Stimulated activated CD8-positive, alpha-beta memory T cell treated with anti-CD3 and anti-CD28 coated beads, Interleukin-15, amount 100 ng/mL, for 48 hours (primary cell): ENCODE data around the gene DDIT4.
A peak's percentile ranks its signal among the peaks of the same experiment; 100 is the strongest.
"Not testable (repeated sequence)": the region's sequence is repeated elsewhere in the genome, so short reads cannot be mapped to it uniquely, and the experiment has no call there.

Source experiments
- DNase-seq, 2 donors: peaks; one replicate each; pipeline ENCODE4 v3.0.0-alpha.2; 2020; ENCODE audit warnings: low read depth in 2 of 2

DDIT4 gene

DNA sequence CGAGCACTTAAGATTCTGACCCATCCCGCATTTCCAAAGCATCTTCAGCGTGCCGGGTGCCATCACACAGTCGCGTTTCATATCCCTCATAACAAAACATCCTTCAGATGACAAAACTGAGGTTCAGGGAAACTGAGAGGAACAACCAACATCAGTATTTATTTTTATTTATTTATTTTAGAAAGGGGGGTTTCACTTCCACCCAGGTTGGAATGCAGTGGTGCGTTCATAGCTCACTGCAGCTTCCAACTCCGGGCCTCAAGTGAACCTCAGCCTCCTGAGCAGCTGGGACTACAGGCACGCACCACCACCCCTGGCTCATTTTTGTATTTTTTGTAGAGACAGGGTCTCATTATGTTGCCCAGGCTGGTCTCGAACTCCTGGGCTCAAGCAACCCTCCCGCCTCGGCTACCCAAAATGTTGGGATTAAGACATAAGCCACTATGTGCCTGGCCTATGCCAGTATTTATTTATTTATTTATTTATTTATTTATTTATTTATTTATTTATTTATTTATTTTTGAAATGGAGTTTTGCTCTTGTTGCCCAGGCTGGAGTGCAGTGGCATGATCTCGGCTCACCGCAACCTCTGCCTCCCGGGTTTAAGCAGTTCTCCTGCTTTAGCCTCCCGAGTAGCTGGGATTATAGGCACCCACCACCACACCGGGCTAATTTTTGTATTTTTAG, 24.4 kb upstream of the DDIT4 start:
- DNase-seq, result not testable (repeated sequence)

DNA sequence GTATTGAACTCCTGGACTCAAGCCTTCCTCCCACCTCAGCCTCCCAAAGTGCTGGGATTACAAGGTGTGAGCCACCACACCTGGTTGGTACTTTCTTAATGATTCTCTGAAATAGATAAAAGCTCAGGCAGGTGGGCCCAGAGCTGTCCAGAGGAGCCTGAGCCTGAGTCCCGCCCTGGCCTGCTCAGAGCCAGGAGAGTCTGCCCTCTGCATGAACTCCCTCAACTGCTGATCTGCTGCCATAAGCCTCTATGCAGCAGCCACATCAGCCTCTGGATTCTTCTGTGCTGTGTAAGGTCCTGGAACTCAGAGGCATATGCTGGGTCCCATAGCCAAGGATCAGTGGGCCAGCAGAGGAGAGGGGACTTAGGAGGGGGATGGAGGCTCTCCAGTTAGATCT, 23.1 kb upstream of the DDIT4 start:
- DNase-seq, result no peak

DNA sequence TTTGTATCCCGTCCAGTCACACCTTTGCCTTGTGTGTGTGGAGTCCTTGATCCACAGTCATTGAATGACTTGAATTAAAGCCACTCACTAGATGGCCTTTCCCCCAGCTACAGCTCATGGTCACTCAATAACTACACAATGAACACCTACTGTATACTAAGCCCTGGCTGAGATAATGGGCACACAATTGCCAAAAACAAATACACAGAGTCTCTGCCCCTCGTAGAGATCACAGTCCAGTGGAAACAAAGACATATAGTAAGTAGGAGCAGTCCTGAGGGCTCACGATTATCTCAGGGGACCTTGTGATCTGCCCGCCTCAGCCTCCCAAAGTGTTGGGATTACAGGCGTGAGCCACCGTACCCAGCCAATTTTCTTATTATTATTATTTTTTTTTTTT, 22.1 kb upstream of the DDIT4 start:
- DNase-seq, result no peak

DNA sequence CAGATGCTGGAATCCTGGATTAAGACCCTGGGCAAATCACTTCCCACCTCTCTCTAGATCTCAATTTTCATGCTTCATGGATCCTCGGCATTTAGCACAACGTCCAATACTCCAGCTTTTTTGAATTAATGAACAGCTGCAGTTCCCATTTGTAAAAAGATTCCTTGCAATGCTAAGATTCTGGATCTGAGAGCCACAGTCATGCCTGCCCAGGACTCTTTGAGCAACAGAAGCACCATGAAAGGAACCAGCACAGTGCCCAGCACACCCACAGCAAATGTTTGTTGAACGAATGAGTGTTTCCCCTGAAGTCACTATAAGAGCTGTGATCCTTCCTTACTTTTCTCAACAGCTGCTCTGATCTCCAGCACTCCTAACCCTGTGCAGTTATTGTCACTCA, 20.8 kb upstream of the DDIT4 start:
- no peak for DNase-seq

DNA sequence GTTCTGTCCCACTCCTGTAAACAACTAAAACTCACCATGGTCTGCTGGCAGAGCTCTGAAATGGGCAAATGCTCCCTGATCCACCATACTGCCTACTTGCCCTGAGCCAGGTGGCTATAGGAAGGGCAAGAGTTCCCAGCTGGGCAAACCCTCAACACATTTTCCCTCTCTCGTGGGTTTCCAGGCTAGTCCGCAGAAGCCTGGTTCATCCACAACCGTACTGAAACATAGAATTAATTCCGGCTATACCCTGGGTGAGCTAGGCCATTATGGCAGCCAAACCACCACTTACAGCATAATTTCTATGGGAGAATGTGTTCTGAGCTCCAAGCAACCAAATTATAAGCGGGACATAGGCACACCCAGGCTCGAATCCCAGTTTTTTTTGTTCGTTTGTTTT, 20.1 kb upstream of the DDIT4 start:
- DNase-seq, result no peak

DNA sequence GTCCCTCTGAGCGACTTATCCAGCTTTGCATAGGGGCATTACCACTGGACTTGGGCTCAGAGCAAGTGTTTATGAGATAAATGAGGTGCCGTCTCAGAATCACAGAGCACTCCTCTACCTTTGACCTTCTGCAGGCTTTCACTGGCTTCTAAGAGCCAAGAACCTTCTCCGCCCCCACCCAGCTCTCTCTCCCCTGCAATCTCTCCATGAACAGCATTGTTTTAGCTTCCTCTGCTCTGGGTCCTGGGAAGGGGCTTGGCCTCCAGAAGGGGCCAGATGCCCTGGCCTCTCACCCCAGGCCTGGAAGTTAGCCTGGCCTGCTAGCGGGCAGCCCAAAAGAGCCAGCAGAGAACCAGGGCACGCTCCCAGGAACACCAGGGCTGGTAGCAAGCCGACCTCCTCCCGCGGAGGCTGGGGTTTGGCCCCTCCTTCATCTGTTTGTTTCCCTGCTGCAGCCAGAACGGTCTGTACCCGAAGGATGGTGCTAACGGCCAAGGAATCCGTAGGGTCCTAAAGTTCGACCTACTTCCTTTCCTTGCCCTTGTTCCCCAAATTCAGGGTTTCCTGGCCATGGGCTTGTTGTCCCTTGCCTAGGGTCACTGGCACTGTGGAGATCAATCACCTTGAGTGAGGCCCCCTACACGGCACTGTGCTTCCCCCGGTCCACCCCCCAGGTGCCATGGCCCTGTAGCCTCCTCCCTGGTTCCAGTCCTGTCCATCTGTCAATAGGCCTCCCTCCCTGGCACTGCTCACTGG, 18.7 kb upstream of the DDIT4 start:
- no peak for DNase-seq

DNA sequence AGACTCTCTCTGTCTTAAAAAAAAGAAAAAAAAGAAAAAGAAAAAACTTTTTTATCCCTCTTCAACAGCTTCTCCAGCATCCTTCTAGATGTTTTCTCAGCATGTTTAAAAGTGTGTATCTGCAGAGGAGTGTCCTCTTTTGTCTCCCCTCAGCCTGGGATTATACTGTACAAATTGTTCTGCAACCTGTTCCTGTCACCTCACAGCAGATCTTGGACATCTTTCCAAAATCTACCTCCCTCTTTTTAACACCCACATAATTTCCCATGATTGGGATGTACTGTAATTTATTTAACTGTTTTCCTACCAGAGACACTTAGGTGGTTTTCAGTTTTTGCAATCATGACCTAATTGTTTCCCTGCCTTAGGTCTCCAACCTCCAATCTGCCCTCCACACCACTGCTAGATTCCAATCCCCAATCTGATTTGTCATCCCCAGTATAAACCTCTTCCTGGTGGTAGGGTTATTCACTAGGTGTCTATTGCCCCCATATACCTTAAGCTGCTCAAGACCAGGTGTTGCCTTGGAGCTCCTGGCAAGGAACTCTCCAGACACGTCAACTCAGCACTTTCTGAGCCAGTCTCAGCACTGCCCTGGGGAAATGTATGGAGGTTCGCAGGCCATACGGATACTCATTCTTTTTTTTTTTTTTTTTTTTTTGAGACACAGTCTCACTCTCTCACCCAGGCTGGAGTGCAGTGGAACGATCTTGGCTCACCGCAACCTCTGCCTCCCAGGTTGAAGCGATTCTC, 17.6 kb upstream of the DDIT4 start:
- no peak for DNase-seq

DNA sequence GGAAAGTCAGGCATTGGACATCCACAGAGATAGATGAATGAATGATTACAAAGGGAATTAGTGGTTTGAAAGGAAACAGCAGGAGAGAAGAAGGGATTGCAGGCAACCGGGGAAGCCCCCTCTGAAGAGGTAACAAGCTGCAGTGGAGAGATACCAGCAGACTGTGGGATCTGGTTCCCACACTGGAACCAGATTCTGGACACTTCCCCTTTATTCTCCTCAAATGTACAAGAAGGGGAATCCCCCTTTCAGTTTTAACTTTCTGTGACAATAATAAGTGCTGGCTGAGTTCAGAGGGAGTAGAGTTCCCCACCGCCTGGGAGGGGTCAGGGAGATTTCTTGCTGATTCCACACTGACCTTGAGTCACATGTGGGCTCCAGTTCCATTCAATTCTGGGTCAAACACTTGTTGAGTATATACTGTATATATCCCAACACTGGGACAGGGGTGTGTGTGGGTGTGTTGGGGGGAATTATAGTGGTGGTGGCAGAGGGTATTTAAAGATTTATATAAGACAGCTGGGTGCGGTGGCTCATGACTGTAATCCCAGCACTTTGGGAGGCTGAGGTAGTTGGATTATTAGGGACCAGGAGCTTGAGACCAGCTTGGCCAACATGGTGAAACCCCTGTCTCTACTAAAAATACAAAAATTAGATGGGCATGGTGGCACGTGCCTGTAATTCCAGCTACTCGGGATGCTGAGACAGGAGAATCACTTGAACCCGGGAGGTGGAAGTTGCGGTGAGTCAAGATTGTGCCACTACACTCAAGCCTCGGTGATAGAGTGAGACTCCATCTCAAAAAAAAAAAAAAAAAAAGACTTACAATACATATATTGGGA, 16.5 kb upstream of the DDIT4 start:
- no peak for DNase-seq

DNA sequence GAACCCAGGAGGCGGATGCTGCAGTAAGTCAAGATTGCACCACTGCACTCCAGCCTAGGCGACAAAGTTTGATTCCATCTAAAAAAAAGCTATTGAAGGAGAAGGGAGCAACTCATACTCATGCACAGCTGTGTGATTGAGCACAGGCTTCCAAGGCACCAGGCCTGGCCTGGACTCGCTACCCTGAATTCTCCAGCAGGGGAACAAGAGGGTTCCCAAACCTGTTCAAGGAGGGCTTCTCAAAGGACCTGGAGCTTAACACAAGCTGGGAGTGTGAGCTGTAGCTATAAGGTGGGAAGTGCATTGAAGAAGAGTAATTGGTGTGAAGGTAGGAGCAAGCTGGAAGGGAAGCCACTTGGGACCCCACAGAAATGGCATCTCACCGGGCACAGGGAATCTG, 15.1 kb upstream of the DDIT4 start:
- DNase-seq, result no peak

DNA sequence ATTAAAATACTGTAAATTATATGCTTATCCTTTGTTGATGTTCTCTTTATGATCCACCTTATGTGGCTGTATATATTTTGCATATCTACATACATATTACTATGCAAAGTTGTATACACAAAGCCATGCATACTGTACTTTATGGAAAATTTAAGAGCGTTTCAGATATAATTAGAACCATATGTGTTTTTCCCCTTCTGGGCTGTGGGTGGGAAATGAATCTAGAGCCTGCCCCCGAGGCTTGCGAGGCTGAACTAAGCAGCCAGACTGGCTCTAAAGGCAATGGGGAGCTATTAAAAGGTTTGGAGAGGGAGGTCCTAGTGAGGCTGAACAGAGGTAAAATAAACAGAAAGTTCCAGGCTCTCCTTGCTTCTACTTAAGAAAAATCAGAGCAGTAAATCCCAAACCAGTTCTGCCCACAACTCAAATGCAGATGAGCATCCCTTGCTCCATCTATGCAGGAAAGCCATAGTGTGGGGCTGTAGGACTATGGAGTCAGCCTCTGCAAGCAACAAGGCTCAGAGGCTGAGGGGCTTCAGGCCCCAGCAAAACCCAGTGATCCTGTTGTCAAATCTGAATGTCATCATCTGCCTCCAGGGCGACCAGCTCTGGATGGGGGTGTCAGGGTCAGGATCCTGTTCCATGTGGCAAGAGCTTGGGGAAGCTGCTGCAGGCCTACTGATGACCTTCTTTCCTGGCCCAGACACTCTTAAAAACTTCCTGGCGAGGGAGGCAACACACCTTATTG, 14.1 kb upstream of the DDIT4 start:
- no peak for DNase-seq

DNA sequence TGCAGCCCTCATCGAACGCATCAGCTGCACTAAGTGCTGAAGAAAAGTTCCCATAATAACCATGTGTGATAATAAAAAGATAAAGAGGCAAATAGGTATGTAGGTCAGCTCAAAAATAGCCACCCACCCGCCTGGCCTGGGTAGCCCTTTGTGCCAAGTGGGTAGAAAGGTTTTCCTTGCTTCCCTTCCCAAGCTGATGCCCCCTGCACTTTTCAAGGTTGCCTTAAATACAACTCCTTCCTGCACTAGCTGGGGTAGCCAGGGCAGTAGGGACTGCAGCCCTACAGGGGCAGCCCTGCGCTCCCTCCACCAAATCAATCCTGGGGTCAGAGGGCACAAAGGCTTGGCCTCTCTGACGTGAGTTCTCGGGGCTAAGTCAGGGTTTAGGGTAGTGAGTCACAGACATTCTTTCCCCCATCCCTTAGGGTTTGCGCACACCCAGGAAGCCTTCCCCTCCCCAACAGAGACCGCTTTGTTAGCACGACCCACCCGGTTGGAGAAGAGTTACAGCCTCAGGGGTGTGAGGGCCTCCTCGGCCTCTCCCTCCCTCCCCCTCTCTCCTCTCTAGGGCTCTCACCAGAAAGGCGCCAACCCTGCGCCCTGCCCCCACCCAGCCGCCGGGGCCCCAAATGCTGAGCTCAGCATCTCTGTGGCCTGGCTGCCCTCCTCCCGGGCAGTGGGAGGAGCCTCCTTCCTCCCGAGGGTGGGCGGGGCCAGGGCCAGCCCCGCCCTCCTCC, 13.3 kb upstream of the DDIT4 start:
- DNase-seq, result peak; percentile 89 to 91

DNA sequence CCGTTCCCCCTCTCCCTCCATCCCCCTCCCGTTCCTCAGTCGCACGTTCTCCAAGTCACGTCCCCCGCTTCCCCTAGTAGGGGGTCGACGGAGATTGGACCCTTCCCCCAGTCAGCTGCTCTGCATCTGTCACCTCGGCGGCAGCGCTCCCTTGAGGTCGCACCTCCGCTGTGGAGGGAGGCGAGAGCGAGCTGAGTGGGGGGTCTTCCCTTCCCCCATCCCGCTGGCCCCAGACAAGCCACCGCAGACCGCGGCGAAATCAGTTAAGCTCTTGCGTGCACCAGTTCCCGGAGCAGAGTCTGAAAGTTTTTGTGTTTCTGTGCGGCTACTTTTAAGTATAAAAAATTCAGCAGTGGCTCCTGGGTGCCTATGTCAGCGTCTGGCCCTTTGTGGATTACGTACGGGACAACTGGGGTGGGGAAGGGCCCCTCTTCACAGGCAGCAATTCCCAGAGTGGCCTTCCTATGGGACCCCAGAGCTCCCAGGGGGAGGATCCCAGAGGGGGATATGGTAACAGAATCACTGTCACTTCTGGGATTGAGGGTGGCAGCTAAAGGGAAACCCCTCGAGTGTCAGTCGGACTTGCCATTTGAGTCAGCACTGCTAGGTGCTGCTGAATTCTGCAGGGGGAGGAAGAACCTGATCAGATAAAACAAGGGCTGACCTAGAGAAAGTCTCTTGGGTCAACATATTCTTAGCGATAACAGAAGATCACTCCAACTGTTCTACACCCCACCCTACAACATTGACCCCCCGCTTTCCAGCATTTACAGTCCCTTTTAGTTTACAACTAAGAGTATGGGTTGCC, 12.5 kb upstream of the DDIT4 start:
- DNase-seq, result peak; percentile 67 to 70

DNA sequence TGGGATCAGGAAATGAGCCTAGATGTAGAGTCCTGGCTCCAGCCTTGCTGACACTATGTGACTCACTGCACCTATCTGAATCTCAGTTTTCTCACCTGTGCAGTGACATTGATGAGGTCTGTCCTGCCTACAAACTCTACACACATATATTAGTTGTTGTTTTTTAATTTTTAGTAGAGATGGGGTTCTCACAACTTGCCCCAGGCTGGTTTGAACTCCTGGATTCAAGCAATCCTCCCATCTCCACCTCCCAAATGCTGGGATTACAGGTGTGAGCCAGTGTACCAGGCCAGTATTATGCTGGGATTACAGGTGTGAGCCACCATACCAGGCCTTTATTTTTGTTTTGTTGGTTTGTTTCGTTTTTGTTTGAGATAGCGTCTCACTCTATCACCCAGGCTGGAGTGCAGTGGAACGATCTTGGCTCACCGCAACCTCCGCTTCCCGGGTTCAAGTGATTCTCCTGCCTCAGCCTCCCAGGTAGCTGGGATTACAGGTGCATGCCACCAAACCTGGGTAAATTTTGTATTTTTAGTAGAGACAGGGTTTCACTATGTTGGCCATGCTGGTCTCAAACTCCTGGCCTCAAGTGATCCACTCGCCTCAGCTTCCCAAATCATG, 11.8 kb upstream of the DDIT4 start:
- no peak for DNase-seq

DNA sequence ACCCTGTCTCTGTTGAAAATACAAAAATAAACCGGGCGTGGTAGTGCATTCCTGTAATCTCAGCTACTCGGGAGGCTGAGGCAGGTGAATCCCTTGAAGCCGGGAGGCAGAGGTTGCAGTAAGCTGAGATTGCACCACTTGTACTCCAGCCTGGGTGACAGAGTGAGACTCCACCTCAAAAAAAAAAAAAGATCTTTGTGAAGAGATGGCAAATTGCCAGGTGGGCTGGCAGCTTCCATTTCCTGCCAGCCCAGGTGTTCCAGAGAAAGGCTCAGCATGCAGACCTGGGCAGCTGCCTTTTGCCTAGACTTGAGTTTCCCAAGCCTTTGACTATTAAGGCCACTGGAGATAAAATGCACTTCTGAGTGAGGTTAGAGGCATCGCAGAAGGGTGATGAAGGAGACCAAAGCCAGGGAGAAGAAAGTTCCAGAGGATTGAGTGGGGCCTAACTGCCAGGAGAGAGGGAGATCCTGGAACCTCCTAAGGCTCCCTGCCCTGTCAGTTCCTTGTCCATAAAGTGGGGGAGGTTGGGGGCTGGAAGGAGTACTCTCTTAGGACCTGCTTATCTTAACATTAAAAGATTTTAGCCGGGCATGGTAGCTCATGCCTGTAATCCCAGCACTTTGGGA, 10.0 kb upstream of the DDIT4 start:
- DNase-seq, result no peak

DNA sequence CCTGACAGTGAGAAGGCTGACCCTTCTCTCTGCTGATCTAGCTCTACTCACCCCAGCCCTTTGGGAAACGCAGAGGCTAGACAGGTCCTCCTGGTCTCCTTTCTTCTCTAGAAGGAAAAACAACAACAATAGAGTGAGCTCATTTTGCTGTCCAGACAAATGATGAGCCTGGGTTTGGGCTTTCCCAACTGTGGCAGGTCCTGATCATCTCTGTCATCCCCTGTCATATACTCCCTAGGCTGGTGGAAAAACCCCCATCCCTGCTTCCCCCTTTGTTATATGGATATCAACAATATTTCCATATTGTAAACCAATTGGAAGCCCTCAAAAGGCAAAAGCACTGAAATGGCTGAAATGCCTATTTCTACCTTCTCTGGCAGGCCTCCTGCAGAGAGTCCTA, 9.2 kb upstream of the DDIT4 start:
- DNase-seq, result no peak

DNA sequence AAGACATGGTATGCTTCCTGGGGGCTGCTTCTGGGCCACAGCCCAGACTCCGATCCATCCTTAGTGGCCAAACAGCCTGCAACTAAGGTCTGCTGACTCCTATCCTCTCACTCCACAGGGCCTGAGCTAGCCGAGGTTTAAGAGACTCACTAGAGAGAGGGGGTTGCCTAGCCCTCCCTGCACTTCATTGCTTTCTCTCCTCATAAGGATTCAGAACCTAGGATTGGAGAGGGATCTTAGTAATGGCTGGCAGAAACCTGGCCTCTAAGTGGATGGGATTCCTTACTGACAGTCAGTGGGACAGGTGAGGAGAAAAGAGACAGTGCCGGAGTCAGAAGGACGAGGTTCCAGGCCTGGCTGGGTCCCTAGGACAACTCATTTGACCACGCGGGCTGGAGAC, 8.2 kb upstream of the DDIT4 start:
- no peak for DNase-seq

DNA sequence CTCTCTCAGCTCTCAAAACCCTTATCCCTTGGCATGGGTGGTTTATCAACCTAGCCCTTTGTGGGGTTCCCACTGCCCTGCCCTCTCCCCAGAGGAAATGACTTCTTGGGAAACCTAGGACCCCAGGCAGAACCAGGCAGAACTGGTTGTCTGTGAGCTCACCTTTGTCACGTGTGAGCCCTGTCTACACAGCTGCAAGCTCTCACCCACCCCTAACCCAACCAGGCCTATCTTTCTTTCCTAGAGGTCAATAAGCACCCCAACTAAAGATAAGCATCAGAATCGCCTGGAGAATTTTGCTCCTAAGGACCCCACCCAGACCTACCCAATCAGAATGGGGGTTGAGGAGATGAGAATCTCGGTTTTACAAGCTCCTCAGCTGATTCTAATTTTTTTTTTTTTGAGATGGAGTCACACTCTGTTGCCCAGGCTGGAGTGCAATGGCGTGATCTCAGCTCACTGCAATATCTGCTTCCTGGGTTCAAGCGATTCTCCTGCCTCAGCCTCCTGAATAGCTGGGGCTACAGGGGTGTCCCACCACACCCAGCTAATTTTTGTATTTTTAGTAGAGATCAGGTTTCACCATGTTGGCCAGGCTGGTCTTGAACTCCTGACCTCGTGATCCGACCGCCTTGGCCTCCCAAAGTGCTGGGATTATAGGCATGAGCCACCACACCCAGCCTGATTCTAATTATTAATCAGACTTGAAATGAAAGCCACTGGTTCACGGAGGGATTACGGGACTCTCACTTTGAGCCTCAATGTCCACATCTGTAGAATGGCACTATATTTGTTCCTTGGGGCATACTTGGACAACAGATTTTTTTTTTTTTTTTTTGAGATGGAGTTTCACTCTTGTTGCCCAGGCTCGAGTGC, 7.5 kb upstream of the DDIT4 start:
- DNase-seq, result no peak

DNA sequence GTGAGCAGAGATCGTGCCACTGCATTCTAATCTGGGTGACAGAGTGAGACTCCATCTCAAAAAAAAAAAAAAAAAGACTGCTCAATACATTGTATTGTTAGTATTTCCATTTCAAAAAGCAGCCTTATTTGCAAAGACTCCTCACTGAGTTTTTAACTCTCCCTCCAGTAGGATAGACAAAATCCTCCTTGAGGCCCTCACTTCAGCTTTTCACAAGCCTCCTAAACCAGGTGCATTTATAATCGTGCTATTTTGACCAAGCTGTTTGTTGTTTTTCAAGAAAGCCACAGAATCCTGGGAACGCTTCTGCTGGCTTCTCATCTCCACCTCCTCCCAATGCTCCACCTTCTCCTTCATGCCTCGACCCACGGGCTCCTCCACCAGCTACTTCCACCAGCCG, 6.3 kb upstream of the DDIT4 start:
- DNase-seq, result no peak
